ENCODE data around the gene TUBA8.
"Not testable (repeated sequence)": the region's sequence is repeated elsewhere in the genome, so short reads cannot be mapped to it uniquely, and the experiment has no call there.

The TUBA8 gene

GRCh38 chr22:18172203-18172602 is 61.6 kb downstream of the TUBA8 start:
- DNase-seq (ENCODE audit: low read depth in 1 of 2, low spot score in 1 of 2) = not testable (repeated sequence)

- DNase-seq (ENCODE audit: low read depth in 1 of 2, low spot score in 1 of 2) = not testable (repeated sequence)
Observed at GRCh38 chr22:18172776-18173175, 62.2 kb downstream of the TUBA8 start.

GRCh38 chr22:18173441-18173840 is 62.8 kb downstream of the TUBA8 start:
- not testable (repeated sequence) for DNase-seq (ENCODE audit: low read depth in 1 of 2, low spot score in 1 of 2)

All from activated T-helper 1 cell treated with anti-CD3 and anti-CD28 coated beads, Interleukin-2, amount 50 U/mL, for 16 hours (primary cell).